ENCODE data around the gene AHRR.
A peak's percentile ranks its signal among the peaks of the same experiment; 100 is the strongest.
"Not testable (repeated sequence)": the region's sequence is repeated elsewhere in the genome, so short reads cannot be mapped to it uniquely, and the experiment has no call there.

AHRR gene

DNA sequence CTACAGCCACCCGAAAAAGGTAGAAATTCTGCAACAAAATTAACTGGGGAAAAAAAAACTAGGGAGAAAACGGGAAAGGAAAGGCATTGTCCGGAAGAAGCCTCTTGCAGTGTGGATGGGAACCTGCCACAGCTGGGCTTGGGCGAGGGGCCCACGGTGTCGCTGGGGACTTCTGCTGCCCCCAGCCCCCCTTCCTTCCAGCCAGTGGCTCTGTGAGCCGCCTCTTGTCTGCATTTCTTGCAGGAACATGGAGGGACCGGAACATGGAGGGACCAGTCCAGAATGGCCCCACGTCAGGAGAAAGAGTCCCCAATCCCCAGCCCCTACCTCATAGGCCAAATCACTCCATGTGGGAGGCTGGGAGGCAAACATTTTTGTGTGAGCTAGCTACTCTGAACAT lies 84.5 kb downstream of the AHRR start:
- Histone ChIP-seq H3K9ac (no peak overlapping the region), H3K4me2 (peak overlapping the region; percentile 18; the same call in 1 of the 2 replicates), H4K20me1 (no peaks in the 10 kb centered on the region), H3K36me3 (no peaks in the 10 kb centered on the region), H3K9me3 (no peaks in the 10 kb centered on the region), H3K4me3 (no peak overlapping the region), H3K27me3 (no peaks in the 10 kb centered on the region), H3K4me1 (peaks cover 56% of the 10 kb centered on the region), H3K27ac (no peak overlapping the region)
- no peak for TF ChIP-seq Cebpa-rat (IDR thresholded peaks at IDR 0.05)

DNA sequence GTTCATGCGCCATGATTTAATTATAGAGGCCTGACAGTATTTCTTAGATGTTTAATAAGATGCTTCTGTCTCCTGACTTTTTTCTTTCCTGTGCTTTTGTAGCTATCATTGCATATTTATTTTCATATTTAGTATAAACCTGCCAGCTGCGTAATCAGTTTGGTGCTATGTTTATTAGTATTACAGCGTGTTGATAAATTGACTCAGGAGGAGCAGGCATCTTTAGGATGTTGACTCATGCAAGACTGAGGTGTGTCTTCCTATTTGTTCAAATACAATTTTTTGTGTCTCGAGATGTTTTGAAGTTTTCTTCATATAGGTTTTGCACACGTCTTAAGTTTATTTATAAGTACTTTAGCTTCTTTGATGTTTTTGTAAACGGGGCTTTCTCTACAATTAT lies 85.5 kb downstream of the AHRR start:
- H3K9me3 ChIP-seq = no peaks in the 10 kb centered on the region
- H3K4me1 ChIP-seq = peaks cover 46% of the 10 kb centered on the region
- no peaks in the 10 kb centered on the region for H3K36me3 ChIP-seq
- no peaks in the 10 kb centered on the region for H3K27me3 ChIP-seq
- no peak for TF ChIP-seq Cebpa-rat (IDR thresholded peaks at IDR 0.05)
- H3K27ac ChIP-seq = no peak overlapping the region
- H3K4me3 ChIP-seq = no peak overlapping the region
- H3K4me2 ChIP-seq = no peak overlapping the region
- no peak overlapping the region for H3K9ac ChIP-seq
- no peaks in the 10 kb centered on the region for H4K20me1 ChIP-seq

DNA sequence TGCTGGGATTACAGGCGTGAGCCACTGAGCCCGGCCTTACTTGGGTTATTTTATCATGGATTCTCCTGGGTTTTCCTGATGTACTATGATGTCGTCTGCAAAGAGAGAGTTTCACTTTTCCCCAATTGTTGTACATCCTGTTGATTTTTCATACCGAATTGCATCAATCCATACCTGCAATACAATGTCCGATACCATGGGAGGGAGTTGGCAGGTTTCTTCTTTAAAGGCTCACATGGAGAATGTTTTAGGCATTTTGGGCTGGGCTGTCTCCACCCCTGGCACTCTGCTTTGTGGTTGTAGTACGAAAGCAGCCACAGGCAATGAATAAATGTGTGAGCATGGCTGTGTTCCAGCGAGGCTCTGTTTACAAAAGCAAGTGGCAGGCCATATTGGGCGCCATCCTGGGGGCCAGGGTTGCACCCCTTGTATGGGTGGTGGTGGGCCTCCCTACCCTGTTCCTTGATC lies 86.3 kb downstream of the AHRR start:
- Histone ChIP-seq H3K27me3 (no peaks in the 10 kb centered on the region), H3K4me2 (no peak overlapping the region), H3K4me1 (peaks cover 42% of the 10 kb centered on the region), H3K9me3 (no peaks in the 10 kb centered on the region), H3K36me3 (no peaks in the 10 kb centered on the region), H3K27ac (no peak overlapping the region), H4K20me1 (no peaks in the 10 kb centered on the region), H3K9ac (no peak overlapping the region), H3K4me3 (no peak overlapping the region)
- no peak for TF ChIP-seq Cebpa-rat (IDR thresholded peaks at IDR 0.05)

DNA sequence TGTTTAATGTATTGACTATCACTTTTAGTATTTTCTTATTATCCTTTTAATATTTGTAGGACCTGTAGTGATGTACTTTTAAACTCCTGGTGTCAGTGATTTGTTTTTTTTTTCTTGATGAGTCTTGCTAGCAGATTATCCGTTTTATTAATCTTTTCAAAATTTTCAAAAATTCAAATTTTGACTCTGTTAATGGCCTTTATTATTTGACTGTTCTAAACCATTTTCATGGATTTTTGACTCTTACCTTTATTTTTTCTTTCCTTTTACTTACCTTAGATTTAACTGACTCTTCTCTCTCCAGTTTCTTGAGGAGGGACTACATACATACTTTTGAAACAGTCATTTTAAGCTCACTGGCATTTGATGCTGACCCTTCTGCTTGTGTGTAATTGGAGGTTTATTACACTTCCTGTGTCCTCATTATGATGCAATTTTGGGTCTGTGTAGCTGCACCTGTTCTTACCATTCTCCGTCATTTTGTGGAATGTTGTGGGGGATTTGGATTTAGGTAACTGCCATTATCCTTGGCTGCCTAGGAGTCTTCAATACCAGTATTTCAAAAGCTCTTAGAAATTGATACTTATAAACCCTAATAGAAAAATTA lies 89.5 kb downstream of the AHRR start:
- no peaks in the 10 kb centered on the region for H4K20me1 ChIP-seq
- no peak overlapping the region for H3K9ac ChIP-seq
- H3K4me1 ChIP-seq = peaks cover 37% of the 10 kb centered on the region
- no peaks in the 10 kb centered on the region for H3K9me3 ChIP-seq
- no peaks in the 10 kb centered on the region for H3K27me3 ChIP-seq
- TF ChIP-seq Cebpa-rat (IDR thresholded peaks at IDR 0.05) = no peak
- no peaks in the 10 kb centered on the region for H3K36me3 ChIP-seq
- H3K4me3 ChIP-seq = no peak overlapping the region
- no peak overlapping the region for H3K4me2 ChIP-seq
- H3K27ac ChIP-seq = no peak overlapping the region

DNA sequence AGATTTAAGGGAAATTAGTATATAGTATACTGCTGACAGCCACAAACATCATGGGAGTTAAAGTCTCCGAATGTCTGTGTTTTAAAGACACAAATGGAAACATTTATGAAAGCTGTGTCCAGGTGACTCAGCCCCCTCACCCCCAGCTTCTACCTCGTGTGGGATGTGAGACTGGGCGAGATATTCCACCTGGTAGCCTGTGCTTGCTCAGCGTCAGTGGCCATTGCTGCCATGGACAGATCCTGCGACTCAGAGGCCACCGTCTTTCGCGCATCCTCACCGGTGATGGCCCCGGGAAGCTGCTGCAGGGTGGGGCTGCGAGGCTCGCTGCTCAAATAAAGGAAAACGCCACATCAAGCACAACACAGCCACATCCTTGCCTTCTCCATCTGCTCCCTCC lies 90.2 kb downstream of the AHRR start:
- no peaks in the 10 kb centered on the region for H4K20me1 ChIP-seq
- no peak for TF ChIP-seq Cebpa-rat (IDR thresholded peaks at IDR 0.05)
- H3K4me1 ChIP-seq = peaks cover 38% of the 10 kb centered on the region
- no peaks in the 10 kb centered on the region for H3K27me3 ChIP-seq
- H3K4me2 ChIP-seq = no peak overlapping the region
- H3K9ac ChIP-seq = no peak overlapping the region
- H3K4me3 ChIP-seq = no peak overlapping the region
- no peaks in the 10 kb centered on the region for H3K9me3 ChIP-seq
- H3K27ac ChIP-seq = no peak overlapping the region
- H3K36me3 ChIP-seq = no peaks in the 10 kb centered on the region

DNA sequence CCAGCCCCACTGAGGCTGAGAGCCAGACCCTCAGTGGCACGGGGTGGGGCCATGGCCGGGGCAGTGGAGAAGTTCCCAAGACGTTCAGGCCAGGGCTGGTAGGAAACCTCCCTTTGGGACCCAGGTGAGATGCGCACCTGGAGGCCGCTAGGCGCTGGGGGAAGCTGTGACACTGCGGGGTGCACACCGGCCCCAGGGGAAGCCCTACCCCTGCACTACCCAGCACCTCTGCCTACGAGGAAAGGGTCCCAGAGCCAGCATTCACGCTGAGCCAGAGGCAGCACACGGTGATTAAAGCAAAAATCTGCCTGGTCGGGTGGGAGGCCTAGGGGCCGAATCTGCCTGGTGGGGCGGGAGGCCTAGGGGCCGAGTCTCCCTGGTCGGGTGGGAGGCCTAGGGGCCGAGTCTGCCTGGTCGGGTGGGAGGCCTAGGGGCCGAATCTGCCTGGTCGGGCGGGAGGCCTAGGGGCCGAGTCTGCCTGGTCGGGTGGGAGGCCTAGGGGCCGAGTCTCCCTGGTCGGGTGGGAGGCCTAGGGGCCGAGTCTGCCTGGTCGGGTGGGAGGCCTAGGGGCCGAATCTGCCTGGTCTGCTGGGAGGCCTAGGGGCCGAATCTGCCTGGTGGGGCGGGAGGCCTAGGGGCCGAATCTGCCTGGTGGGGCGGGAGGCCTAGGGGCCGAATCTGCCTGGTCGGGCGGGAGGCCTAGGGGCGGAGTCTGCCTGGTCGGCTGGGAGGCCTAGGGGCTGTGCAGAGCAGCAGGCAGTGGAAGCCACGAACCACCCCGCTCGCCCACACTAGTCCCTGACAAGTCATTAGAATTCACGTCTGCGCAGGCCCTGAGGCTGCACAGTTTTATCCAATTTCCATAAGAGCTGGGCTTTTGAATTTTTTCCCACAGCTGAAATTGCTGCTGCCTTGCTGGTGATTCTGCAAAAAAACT lies 93.7 kb downstream of the AHRR start:
- Histone ChIP-seq H3K9ac (peak overlapping the region; percentile 75), H3K4me2 (peak overlapping the region; percentile 81), H3K4me1 (peaks cover 54% of the 10 kb centered on the region)

DNA sequence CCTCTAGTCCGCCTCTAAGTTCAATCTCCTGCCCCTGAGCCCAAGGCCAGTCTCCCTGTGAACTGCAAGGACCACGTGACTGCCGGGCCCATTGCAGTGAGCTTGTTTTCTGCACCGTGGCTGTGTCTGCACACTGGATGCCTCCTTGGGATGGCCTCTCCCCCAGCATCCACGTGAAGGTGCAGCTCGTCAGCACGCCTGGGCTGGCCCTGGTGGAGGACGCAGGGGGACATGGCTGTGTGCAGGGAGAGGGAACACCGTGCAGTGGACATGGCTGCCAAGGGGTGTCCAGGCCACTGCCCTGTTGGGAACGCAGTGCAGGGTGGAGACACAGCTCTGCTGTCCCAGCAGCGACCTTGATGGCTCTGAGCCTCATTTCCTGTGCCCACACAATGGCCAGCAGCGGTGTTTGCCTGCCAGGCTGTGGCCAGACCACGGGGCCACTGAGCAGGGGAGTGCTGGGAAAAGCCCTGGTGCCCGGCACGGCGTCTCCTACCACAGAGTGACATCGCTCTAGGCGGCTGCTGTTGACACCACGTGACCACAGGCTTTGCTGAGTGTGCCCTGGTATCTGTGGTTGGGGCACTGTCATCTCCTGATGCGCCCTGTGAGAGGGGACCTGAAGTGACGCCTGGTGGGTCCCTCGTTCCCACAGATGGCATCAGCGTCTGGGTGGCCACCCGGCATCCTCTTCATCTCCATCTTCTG lies 94.6 kb downstream of the AHRR start:
- Histone ChIP-seq H3K9ac (peak overlapping the region; percentile 75; the same call in 1 of the 2 replicates), H3K27me3 (no peaks in the 10 kb centered on the region), H3K4me3 (no peak overlapping the region)

More for the DNA sequence above, 93.7 kb downstream of the AHRR start:
- not testable (repeated sequence) for H3K27me3 ChIP-seq, H3K36me3 ChIP-seq, H3K9me3 ChIP-seq, H4K20me1 ChIP-seq
- H3K27ac ChIP-seq = peak overlapping the region; percentile 85
- H3K4me3 ChIP-seq = 0 out of 2 replicates have a peak overlapping the region, but pooled peaks have one; percentile 39

DNA sequence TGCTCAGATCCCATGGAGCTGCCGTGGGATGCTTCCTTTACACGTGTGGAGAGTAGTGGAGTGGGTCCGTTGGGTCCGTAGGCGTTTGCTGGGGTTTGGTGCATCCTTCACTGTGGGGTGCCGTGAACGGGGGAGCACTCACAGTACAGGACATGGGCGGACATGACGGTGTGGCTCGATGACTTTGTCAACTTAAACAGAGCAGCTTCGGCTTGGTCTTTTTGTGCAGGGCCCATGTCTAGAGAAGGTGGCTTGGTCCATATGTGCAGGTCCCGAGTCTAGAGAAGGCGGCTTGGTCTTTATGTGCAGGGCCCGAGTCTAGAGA lies 95.1 kb downstream of the AHRR start:
- Histone ChIP-seq H3K4me2 (no peak overlapping the region), H3K36me3 (peaks cover 4% of the 10 kb centered on the region; the same call in 1 of the 2 replicates), H3K9ac (no peak overlapping the region), H3K9me3 (peaks cover 8% of the 10 kb centered on the region; the same call in 1 of the 2 replicates), H3K27me3 (no peaks in the 10 kb centered on the region), H4K20me1 (no peaks in the 10 kb centered on the region), H3K27ac (no peak overlapping the region), H3K4me3 (no peak overlapping the region), H3K4me1 (peaks cover 57% of the 10 kb centered on the region)
- no peak for TF ChIP-seq Cebpa-rat (IDR thresholded peaks at IDR 0.05)

More for the DNA sequence above, 94.6 kb downstream of the AHRR start:
- Histone ChIP-seq H3K4me1 (peaks cover 54% of the 10 kb centered on the region), H3K27ac (0 out of 2 replicates have a peak overlapping the region, but pooled peaks have one; percentile 85), H3K36me3 (peaks cover 2% of the 10 kb centered on the region; the same call in 1 of the 2 replicates), H3K4me2 (peak overlapping the region; percentile 81), H4K20me1 (no peaks in the 10 kb centered on the region), H3K9me3 (peaks cover 3% of the 10 kb centered on the region; the same call in 1 of the 2 replicates)
- no peak for TF ChIP-seq Cebpa-rat (IDR thresholded peaks at IDR 0.05)

DNA sequence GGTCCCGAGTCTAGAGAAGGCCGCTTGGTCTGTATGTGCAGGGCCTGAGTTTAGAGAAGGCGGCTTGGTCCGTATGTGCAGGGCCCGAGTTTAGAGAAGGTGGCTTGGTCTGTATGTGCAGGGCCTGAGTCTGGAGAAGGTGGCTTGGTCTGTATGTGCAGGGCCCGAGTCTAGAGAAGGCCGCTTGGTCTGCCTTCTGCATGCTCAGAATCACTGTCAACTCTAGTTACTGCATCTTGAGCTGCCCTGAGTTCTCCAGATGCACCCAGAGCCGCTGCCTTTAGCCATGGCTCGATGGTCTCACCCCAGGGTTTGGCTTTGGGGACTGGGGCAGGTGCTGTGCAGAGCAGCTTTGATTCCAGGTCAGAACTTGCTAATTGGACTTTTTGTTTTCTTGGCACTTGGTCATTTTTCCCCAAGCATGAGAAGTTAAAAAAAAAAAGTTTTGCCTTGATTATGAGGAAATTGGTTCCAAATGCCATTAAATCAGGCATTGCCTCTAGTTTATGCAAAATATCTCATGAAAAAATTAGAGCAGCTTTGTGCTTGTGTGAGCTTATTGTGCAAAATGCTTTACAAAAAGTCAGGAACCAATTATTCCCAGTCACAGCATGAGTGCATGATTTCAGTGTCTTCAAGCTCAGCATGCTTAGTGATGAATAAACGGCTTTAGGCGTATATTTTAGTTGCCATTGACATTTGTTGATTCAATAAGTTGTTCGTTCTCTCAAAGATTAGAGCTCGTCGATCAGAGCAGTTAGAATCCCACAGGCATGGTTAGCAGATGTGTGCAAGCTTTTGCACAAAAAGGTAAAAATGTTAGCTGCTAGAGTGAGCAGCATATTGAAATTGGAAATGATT lies 96.0 kb downstream of the AHRR start:
- no peak for TF ChIP-seq Cebpa-rat (IDR thresholded peaks at IDR 0.05)
- H3K36me3 ChIP-seq = peaks cover 4% of the 10 kb centered on the region; the same call in 1 of the 2 replicates
- peaks cover 65% of the 10 kb centered on the region for H3K4me1 ChIP-seq
- no peaks in the 10 kb centered on the region for H4K20me1 ChIP-seq
- H3K9ac ChIP-seq = no peak overlapping the region
- no peaks in the 10 kb centered on the region for H3K27me3 ChIP-seq
- H3K9me3 ChIP-seq = peaks cover 8% of the 10 kb centered on the region; the same call in 1 of the 2 replicates
- no peak overlapping the region for H3K4me3 ChIP-seq
- no peak overlapping the region for H3K4me2 ChIP-seq
- H3K27ac ChIP-seq = no peak overlapping the region

Measured in BLaER1 (cell line).